GM19467 (cell line): ENCODE measurements around the gene MERTK.
"Not testable (repeated sequence)": the region's sequence is repeated elsewhere in the genome, so short reads cannot be mapped to it uniquely, and the experiment has no call there.

Experiments used
- ATAC-seq: cut with Tn5 transposase; IDR thresholded peaks from one replicate; pipeline ENCODE4 v1.9.1; 2021; ENCODE audit warnings: mild to moderate bottlenecking, moderate library complexity; ENCODE audit not compliant: unreplicated experiment

MERTK gene

DNA sequence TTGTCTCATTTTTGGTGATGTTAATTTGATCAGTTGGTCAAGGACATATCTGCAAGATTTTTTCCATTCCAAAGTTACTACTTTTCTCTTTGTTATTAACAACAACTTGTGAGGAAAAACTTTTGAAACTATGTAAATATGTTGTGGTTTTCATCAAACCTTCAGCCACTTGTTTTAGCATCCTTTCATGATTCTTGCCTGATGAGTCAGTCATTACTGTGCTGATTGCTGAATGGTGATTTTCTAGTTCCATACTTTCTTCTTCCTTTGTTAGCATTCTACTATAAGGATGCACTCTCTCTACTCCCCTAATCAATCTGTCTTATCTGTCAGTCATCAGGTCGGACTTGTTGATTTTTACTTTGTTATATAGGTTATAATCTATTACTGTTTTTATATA is 167.6 kb downstream of the MERTK start:
- no peak for ATAC-seq

DNA sequence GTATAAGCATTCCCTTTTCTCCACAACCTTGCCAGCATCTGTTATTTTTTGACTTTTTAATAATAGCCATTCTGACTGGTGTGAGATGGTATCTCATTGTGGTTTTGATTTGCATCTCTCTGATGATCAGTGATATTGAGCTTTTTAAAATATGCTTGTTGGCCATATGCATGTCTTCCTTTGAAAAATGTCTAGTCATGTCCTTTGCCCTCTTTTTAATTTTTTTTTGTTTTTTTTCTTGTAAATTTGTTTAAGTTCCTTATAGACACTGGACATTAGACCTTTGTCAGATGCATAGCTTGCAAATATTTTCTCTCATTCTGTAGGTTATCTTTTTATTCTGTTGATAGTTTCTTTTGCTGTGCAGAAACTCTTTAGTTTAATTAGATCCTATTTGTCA is 171.4 kb downstream of the MERTK start:
- ATAC-seq = not testable (repeated sequence)

DNA sequence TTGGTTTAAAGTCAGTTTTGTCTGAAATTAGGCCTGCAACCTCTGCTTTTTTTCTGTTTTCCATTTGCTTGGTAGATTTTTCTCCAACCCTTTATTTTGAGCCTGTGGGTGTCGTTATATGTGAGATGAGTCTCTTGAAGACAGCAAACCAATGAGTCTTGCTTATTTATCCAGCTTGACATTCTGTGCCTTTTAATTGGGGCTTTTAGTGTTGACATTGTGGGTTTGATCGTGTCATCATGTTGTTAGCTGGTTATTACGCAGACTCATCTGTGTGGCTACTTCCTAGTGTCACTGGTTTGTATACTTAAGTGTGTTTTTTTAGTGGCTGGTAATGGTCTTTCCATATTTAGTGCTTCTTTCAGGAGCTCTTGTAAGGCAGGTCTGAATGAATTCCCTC is 175.5 kb downstream of the MERTK start:
- no peak for ATAC-seq

DNA sequence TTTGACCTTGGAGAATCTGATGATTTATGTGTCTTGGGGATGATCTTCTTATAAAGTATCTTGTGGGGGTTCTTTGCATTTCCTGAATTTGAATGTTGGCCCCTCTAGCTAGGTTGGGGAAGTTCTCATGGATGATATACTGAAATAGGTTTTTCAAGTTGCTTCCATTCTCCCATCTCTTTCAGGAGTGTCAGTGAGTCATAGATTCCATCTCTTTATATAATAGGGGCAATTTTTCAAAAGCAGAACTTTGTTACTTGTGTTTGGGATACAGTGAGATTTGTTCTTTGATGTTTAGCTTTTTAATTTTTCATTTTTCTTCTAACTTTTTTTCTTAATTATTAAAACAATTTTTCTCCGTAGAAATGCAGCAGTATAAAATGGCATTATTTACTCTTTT is 176.1 kb downstream of the MERTK start:
- no peak for ATAC-seq

- ATAC-seq = no peak
Observed at GRCh38 chr2:112075490-112076260, 177.3 kb downstream of the MERTK start.

DNA sequence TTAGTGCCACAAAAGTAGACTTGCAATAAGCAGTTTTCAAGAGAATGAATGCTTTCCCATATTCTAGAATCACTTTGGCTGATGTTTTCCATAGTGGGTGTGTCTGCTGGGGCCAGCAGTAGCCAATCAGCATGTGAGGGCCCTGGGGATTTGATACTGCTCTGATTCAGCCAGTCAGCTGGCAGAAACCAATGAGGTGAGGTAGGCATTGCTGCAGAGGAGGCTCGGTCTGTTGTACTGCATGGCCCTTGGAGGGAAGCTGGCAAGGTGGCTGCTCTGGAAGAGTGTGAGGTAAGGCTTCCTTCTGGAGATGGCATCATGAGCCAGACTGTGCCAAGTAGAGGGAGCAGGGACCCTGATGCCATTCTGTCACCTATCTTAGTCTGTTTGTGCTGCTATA is 179.4 kb downstream of the MERTK start:
- ATAC-seq = no peak
